Measurements from ENCODE around the gene ENOX2. TPM values are rescaled to one million over a fixed set of nuclear protein-coding genes. Genes with fewer than 3 reads are reported as not detected.

Gene ENOX2
- total RNA-seq, 2 experiments from 2014 or later = 9.6 to 12.0 TPM

- no peak overlapping the region for H3K4me3 Mint-ChIP-seq
- H3K9me3 Mint-ChIP-seq = no peaks in the 10 kb centered on the region
- DNase-seq (no peak), ATAC-seq (no peak)
- no peak overlapping the region for H3K27ac Mint-ChIP-seq
- H3K4me1 Mint-ChIP-seq (ENCODE audit: low read depth) = no peaks in the 10 kb centered on the region
- ChIA-PET CTCF (no interaction called here), POLR2A (no interaction called here)
- intact Hi-C loops (cut with micrococcal nuclease) = no loop called here
- H3K36me3 Mint-ChIP-seq (ENCODE audit: low read depth) = peaks cover 4% of the 10 kb centered on the region
- no peak for TF ChIP-seq CTCF (IDR thresholded peaks at IDR 0.05)
- no peaks in the 10 kb centered on the region for H3K27me3 Mint-ChIP-seq
Observed at GRCh38 chrX:130694983-130695382, 208.0 kb downstream of the ENOX2 start.

GRCh38 chrX:130691576-130691975 lies 211.4 kb downstream of the ENOX2 start:
- CTCF ChIA-PET = no interaction called here
- POLR2A ChIA-PET = no interaction called here
- ATAC-seq (no peak), DNase-seq (no peak)
- H3K27me3 Mint-ChIP-seq = no peaks in the 10 kb centered on the region
- H3K36me3 Mint-ChIP-seq (ENCODE audit: low read depth) = peaks cover 4% of the 10 kb centered on the region
- no peak overlapping the region for H3K27ac Mint-ChIP-seq
- intact Hi-C loops (cut with micrococcal nuclease) = no loop called here
- TF ChIP-seq CTCF (IDR thresholded peaks at IDR 0.05) = no peak
- H3K4me1 Mint-ChIP-seq (ENCODE audit: low read depth) = no peaks in the 10 kb centered on the region
- H3K4me3 Mint-ChIP-seq = no peak overlapping the region
- no peaks in the 10 kb centered on the region for H3K9me3 Mint-ChIP-seq

- intact Hi-C loops (cut with micrococcal nuclease) = no loop called here
- no peak overlapping the region for H3K4me3 Mint-ChIP-seq
- H3K27me3 Mint-ChIP-seq = no peaks in the 10 kb centered on the region
- ATAC-seq (no peak), DNase-seq (no peak)
- H3K36me3 Mint-ChIP-seq (ENCODE audit: low read depth) = peaks cover 11% of the 10 kb centered on the region
- ChIA-PET POLR2A (no interaction called here), CTCF (no interaction called here)
- no peak overlapping the region for H3K27ac Mint-ChIP-seq
- no peaks in the 10 kb centered on the region for H3K9me3 Mint-ChIP-seq
- no peaks in the 10 kb centered on the region for H3K4me1 Mint-ChIP-seq (ENCODE audit: low read depth)
- TF ChIP-seq CTCF (IDR thresholded peaks at IDR 0.05) = no peak
Observed at GRCh38 chrX:130688360-130688759, 214.6 kb downstream of the ENOX2 start.

GRCh38 chrX:130682990-130683389 lies 220.0 kb downstream of the ENOX2 start:
- intact Hi-C loops (cut with micrococcal nuclease) = no loop called here
- Mint-ChIP-seq H3K4me1 (ENCODE audit: low read depth) (no peaks in the 10 kb centered on the region), H3K36me3 (ENCODE audit: low read depth) (peaks cover 16% of the 10 kb centered on the region), H3K27me3 (no peaks in the 10 kb centered on the region), H3K9me3 (no peaks in the 10 kb centered on the region), H3K4me3 (no peak overlapping the region), H3K27ac (no peak overlapping the region)
- DNase-seq = no peak
- CTCF ChIA-PET = no interaction called here
- no peak for TF ChIP-seq CTCF (IDR thresholded peaks at IDR 0.05)
- POLR2A ChIA-PET = no interaction called here
- no peak for ATAC-seq

GRCh38 chrX:130680164-130681035 lies 222.6 kb downstream of the ENOX2 start:
- ATAC-seq = no peak
- Mint-ChIP-seq H3K9me3 (no peaks in the 10 kb centered on the region), H3K4me3 (no peak overlapping the region), H3K36me3 (ENCODE audit: low read depth) (peaks cover 14% of the 10 kb centered on the region), H3K27me3 (no peaks in the 10 kb centered on the region), H3K4me1 (ENCODE audit: low read depth) (no peaks in the 10 kb centered on the region), H3K27ac (no peak overlapping the region)
- intact Hi-C loops (cut with micrococcal nuclease) = no loop called here
- no peak for TF ChIP-seq CTCF (IDR thresholded peaks at IDR 0.05)
- POLR2A ChIA-PET = no interaction called here
- no peak for DNase-seq
- CTCF ChIA-PET = no interaction called here

Data from activated CD8-positive, alpha-beta T cell treated with anti-CD3 and anti-CD28 coated beads for 36 hours (primary cell).